ENCODE results near the gene SETBP1.
A peak's percentile ranks its signal among the peaks of the same experiment; 100 is the strongest.

Gene SETBP1

DNA sequence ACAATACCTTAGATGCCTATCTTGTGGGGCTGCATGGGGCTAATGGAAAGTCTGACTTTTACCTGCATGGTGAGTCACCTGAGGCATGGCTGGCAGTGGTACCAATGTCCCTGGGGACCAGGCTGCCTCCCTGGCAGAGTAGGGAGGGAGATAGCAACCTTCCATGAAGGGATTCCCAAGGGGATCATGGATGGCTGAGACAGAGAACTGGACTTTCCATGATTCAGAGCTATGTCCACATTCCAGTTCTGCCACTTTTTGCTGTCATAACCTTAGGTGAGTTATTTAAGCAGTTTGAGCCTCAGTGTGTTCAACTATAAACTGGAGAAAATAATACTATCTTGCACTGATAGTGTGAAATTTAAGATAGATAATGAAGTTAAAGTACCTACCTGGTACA lies 178.6 kb downstream of the SETBP1 start:
- Histone ChIP-seq H3K4me2 (no peak overlapping the region), H4K20me1 (no peaks in the 10 kb centered on the region; a peak in 1 of 22 replicates), H3K27ac (no peak overlapping the region), H3K36me3 (no peaks in the 10 kb centered on the region), H3K9ac (no peak overlapping the region), H3K4me1 (peaks cover 0 to 9% (median 5%) of the 10 kb centered on the region in 10 experiments; a peak in 8 of 20 replicates), H3K9me3 (replicated peaks in 1 of 11) (no peaks in the 10 kb centered on the region; a peak in 1 of 22 replicates), H3K27me3 (no peaks in the 10 kb centered on the region), H3K4me3 (no peak overlapping the region)
- TF ChIP-seq Cebpa-rat (IDR thresholded peaks at IDR 0.05) = no peak

GRCh38 chr18:44859751-44860439 lies 179.2 kb downstream of the SETBP1 start:
- H3K4me1 ChIP-seq = peaks cover 0 to 9% (median 5%) of the 10 kb centered on the region in 10 experiments; a peak in 8 of 20 replicates
- no peaks in the 10 kb centered on the region; a peak in 1 of 22 replicates for H4K20me1 ChIP-seq
- H3K27me3 ChIP-seq = no peaks in the 10 kb centered on the region
- no peak for TF ChIP-seq Cebpa-rat (IDR thresholded peaks at IDR 0.05)
- no peak overlapping the region for H3K4me3 ChIP-seq
- H3K36me3 ChIP-seq = no peaks in the 10 kb centered on the region
- no peaks in the 10 kb centered on the region; a peak in 1 of 22 replicates for H3K9me3 ChIP-seq (replicated peaks in 1 of 11)
- H3K4me2 ChIP-seq = no peak overlapping the region
- H3K27ac ChIP-seq = no peak overlapping the region
- H3K9ac ChIP-seq = no peak overlapping the region

DNA sequence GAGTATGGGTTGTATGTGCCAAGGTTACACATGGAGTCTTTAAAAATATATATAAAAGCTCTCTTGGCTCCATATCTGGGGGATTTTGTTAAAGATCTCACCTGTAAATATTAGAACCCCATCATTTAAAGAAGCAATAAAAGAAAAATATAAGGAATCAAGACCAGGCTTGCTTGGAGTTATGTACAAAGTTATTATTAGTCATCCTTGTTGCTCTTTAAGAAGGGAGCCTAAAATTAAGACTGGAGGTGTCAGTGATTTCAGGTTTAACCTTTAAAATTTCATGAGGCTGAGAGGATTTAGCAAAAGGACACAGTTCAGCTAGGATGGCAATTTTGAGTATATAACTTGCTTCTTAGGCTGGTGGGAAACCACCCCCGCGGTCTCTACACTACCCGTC lies 181.4 kb downstream of the SETBP1 start:
- no peaks in the 10 kb centered on the region for H3K36me3 ChIP-seq
- peaks cover 0 to 6% (median 0%) of the 10 kb centered on the region in 10 experiments; a peak in 3 of 20 replicates for H3K4me1 ChIP-seq
- TF ChIP-seq Cebpa-rat (IDR thresholded peaks at IDR 0.05) = no peak
- H4K20me1 ChIP-seq = no peaks in the 10 kb centered on the region; a peak in 1 of 22 replicates
- H3K4me2 ChIP-seq = no peak overlapping the region
- no peak overlapping the region for H3K27ac ChIP-seq
- no peaks in the 10 kb centered on the region for H3K9me3 ChIP-seq (replicated peaks in 1 of 11)
- no peak overlapping the region for H3K9ac ChIP-seq
- H3K4me3 ChIP-seq = no peak overlapping the region
- H3K27me3 ChIP-seq = no peaks in the 10 kb centered on the region

DNA sequence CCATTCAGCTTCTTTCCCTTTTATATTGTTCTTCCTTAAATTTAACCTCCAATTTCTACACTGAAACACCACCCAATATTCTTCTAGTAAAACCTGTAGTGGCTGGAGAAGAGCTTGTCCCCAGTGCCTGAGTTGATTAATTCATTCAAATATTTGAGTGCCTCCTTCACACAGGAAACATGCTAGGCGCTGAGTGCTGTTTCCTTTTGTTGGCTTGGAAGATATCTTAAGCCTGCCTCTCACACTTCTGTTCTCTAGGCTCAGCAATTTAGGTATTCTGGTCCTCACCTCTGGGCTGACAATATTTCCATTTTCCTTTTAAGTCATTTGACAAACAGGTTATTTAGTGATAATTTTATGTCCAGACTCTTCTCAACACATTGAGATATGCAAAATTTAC lies 185.4 kb downstream of the SETBP1 start:
- Histone ChIP-seq H3K27me3 (no peaks in the 10 kb centered on the region), H3K4me2 (no peak overlapping the region), H3K36me3 (no peaks in the 10 kb centered on the region; a peak in 1 of 22 replicates), H3K9ac (no peak overlapping the region), H3K9me3 (replicated peaks in 1 of 11) (no peaks in the 10 kb centered on the region), H3K4me1 (peaks cover 0 to 15% (median 2%) of the 10 kb centered on the region in 10 experiments; a peak in 10 of 20 replicates), H3K27ac (no peak overlapping the region), H3K4me3 (no peak overlapping the region), H4K20me1 (no peaks in the 10 kb centered on the region; a peak in 2 of 22 replicates)
- TF ChIP-seq Cebpa-rat (IDR thresholded peaks at IDR 0.05) = no peak

- H3K4me1 ChIP-seq = peaks cover 0 to 25% (median 11%) of the 10 kb centered on the region in 10 experiments; a peak in 12 of 20 replicates
- no peak overlapping the region for H3K27ac ChIP-seq
- peaks cover 0 to 4% (median 0%) of the 10 kb centered on the region in 11 experiments; a peak in 2 of 22 replicates for H3K36me3 ChIP-seq
- H3K9ac ChIP-seq = no peak overlapping the region
- no peaks in the 10 kb centered on the region for H3K27me3 ChIP-seq
- no peak for TF ChIP-seq Cebpa-rat (IDR thresholded peaks at IDR 0.05)
- H3K9me3 ChIP-seq (replicated peaks in 1 of 11) = peaks cover 0 to 5% (median 3%) of the 10 kb centered on the region in 11 experiments; a peak in 9 of 22 replicates
- no peak overlapping the region for H3K4me3 ChIP-seq
- no peaks in the 10 kb centered on the region; a peak in 1 of 22 replicates for H4K20me1 ChIP-seq
- no peak overlapping the region for H3K4me2 ChIP-seq
These were observed 188.8 kb downstream of the SETBP1 start for GRCh38 chr18:44869533-44869932.

DNA sequence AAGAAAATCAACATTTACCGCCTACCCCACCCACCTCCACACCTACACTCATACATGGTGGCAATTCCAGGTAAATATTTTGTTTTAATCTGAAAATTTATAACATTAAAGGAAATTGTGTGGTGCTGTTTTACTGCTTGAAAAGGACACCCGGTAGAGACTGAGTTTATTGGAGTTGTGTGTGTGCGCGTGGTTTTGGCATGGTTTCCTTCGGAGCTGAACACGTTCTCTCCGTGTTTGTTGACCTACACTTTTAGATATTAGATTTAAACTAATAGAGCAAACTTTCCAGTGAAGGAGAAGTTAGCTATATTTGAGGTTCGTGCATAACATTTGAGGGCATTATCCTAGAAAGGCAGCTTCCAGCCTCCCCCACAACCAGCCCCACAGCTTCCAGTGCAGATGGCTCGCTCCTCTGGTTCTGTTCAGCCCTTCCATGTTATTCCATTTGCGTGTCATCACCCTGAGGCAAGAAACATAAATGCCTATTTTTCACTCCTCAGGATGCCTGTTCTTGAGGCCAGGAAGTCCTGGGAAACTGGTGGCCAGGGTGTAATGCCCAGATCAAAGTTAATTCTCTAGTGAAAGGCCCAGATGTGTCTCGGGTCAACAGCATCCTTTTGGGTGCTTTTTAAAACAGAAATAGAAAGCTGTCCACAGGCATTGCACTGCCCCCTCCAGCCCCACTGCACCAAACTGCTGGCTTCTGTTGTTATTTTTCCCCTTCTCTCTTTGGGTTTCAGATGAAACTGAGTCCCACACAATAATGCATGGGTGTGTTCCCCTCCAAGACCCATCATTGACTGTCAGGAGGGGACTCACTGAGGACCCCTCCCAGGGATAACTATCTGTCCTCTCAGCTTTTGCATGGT lies 190.2 kb downstream of the SETBP1 start:
- H3K4me2 ChIP-seq = peak overlapping the region in 7 of 11 experiments; percentile 8 to 70 (median 31); a peak in 9 of 22 replicates

DNA sequence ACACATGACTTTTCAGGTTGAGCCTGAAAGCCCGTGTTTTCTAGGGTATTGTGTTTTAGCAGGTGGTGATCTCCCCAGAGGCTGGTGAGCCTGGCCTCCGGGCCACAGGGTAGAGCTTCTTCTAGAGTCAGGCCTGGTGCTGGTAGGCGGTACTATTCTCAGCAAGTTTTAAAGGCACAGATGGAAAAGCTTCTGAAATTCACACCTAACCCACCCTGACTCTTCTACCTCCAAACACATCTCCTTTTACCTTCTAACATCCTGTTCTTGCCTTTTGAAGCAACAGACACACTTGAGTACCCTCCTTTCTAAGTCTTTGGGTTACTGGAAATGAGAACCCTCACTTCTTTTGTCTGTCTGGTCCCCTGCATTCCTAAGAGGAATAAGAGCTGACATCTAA lies 191.1 kb downstream of the SETBP1 start:
- H3K27me3 ChIP-seq = no peaks in the 10 kb centered on the region
- H3K9me3 ChIP-seq (replicated peaks in 1 of 11) = peaks cover 0 to 10% (median 8%) of the 10 kb centered on the region in 11 experiments; a peak in 11 of 22 replicates
- H3K9ac ChIP-seq = no peak overlapping the region
- no peak overlapping the region for H3K4me3 ChIP-seq
- peaks cover 0 to 10% (median 0%) of the 10 kb centered on the region in 11 experiments; a peak in 4 of 22 replicates for H3K36me3 ChIP-seq
- peaks cover 0 to 25% (median 11%) of the 10 kb centered on the region in 10 experiments; a peak in 12 of 20 replicates for H3K4me1 ChIP-seq
- H3K27ac ChIP-seq = no peak overlapping the region
- TF ChIP-seq Cebpa-rat (IDR thresholded peaks at IDR 0.05) = no peak
- H3K4me2 ChIP-seq = peak overlapping the region in 7 of 11 experiments; percentile 8 to 70 (median 31); a peak in 12 of 22 replicates
- H4K20me1 ChIP-seq = no peaks in the 10 kb centered on the region; a peak in 1 of 22 replicates

More for the DNA sequence above, 190.2 kb downstream of the SETBP1 start:
- peaks cover 0 to 10% (median 0%) of the 10 kb centered on the region in 11 experiments; a peak in 4 of 22 replicates for H3K36me3 ChIP-seq
- no peak overlapping the region for H3K4me3 ChIP-seq
- H3K9me3 ChIP-seq (replicated peaks in 1 of 11) = peaks cover 0 to 10% (median 8%) of the 10 kb centered on the region in 11 experiments; a peak in 11 of 22 replicates
- no peaks in the 10 kb centered on the region for H3K27me3 ChIP-seq
- H3K27ac ChIP-seq = no peak overlapping the region
- peaks cover 0 to 25% (median 11%) of the 10 kb centered on the region in 10 experiments; a peak in 12 of 20 replicates for H3K4me1 ChIP-seq
- TF ChIP-seq Cebpa-rat (IDR thresholded peaks at IDR 0.05) = no peak
- H4K20me1 ChIP-seq = no peaks in the 10 kb centered on the region; a peak in 1 of 22 replicates
- no peak overlapping the region for H3K9ac ChIP-seq

DNA sequence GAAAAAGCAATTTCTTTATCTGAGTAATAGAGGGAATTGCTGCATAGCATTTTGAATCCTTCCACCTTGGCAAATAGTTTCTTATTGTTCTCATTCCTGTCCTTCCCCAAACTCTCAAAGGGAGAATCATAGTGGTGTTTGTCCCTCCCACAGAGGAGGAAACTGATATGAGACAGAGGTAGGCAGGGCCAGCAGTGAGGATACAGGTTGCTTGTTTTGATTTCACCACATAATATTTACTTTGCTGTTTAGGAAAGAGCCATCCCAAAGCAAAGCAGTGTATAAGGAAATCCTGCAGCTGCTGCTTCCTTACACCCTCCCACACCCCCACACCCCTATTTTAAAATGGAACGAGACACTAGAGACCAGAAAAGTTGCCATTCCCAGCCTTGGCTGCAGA lies 195.3 kb downstream of the SETBP1 start:
- H4K20me1 ChIP-seq = no peaks in the 10 kb centered on the region; a peak in 1 of 22 replicates
- H3K9ac ChIP-seq = no peak overlapping the region
- no peak overlapping the region for H3K4me3 ChIP-seq
- peaks cover 0 to 13% (median 8%) of the 10 kb centered on the region in 11 experiments; a peak in 12 of 22 replicates for H3K9me3 ChIP-seq (replicated peaks in 1 of 11)
- no peaks in the 10 kb centered on the region for H3K27me3 ChIP-seq
- H3K4me1 ChIP-seq = peaks cover 0 to 11% (median 9%) of the 10 kb centered on the region in 10 experiments; a peak in 11 of 20 replicates
- H3K36me3 ChIP-seq = peaks cover 0 to 10% (median 0%) of the 10 kb centered on the region in 11 experiments; a peak in 4 of 22 replicates
- H3K27ac ChIP-seq = no peak overlapping the region
- TF ChIP-seq Cebpa-rat (IDR thresholded peaks at IDR 0.05) = no peak
- H3K4me2 ChIP-seq = no peak overlapping the region
